ENCODE data around the gene TTLL3. TPM values are rescaled to one million over a fixed set of nuclear protein-coding genes. Genes with fewer than 3 reads are reported as not detected.

TTLL3 gene
- total RNA-seq, 6 donors from 2014 or later: 33.0 to 544 (median 64.4) TPM

GRCh38 chr3:9818666-9819335, 8.7 kb downstream of the TTLL3 start:
- DNase-seq (no peak), ATAC-seq (ENCODE audit: low FRiP score in 2 of 2) (no peak)
- TF ChIP-seq EP300 (IDR thresholded peaks at IDR 0.05) (no peak), POLR2A (IDR thresholded peaks at IDR 0.05) (no peak), POLR2AphosphoS5 (IDR thresholded peaks at IDR 0.05) (no peak), CTCF (IDR thresholded peaks at IDR 0.05) (no peak)
- WGBS, 2 donors: 93 to 96% methylated on average over 6 to 7 of the region's 7 CpGs
- Histone ChIP-seq H3K27ac (no peak overlapping the region), H3K4me3 (no peak overlapping the region), H3K36me3 (peaks cover 0 to 25% (median 11%) of the 10 kb centered on the region in 4 donors), H3K27me3 (no peaks in the 10 kb centered on the region), H3K9me3 (no peaks in the 10 kb centered on the region), H3K4me1 (no peaks in the 10 kb centered on the region)

- Histone ChIP-seq H3K9me3 (no peaks in the 10 kb centered on the region), H3K4me1 (no peaks in the 10 kb centered on the region), H3K36me3 (peaks cover 0 to 19% (median 9%) of the 10 kb centered on the region in 4 donors), H3K27me3 (no peaks in the 10 kb centered on the region), H3K27ac (no peak overlapping the region), H3K4me3 (no peak overlapping the region)
- no peak for ATAC-seq (ENCODE audit: low FRiP score in 2 of 2)
- DNase-seq: no peak
- 87 to 90% methylated on average over 7 to 12 of the region's 12 CpGs for WGBS, 2 donors
- TF ChIP-seq EP300 (IDR thresholded peaks at IDR 0.05) (no peak), POLR2AphosphoS5 (IDR thresholded peaks at IDR 0.05) (no peak), CTCF (IDR thresholded peaks at IDR 0.05) (no peak), POLR2A (IDR thresholded peaks at IDR 0.05) (no peak)
Observed at GRCh38 chr3:9820543-9820942, 10.5 kb downstream of the TTLL3 start.

GRCh38 chr3:9820946-9821345, 10.9 kb downstream of the TTLL3 start:
- H3K4me3 ChIP-seq: no peak overlapping the region
- DNase-seq (no peak), ATAC-seq (ENCODE audit: low FRiP score in 2 of 2) (no peak)
- H3K9me3 ChIP-seq: no peaks in the 10 kb centered on the region
- peaks cover 0 to 15% (median 7%) of the 10 kb centered on the region in 4 donors for H3K36me3 ChIP-seq
- no peaks in the 10 kb centered on the region for H3K27me3 ChIP-seq
- WGBS, 2 donors: 81 to 86% methylated on average over 2 of the region's 2 CpGs
- H3K27ac ChIP-seq: no peak overlapping the region
- no peaks in the 10 kb centered on the region for H3K4me1 ChIP-seq
- TF ChIP-seq POLR2A (IDR thresholded peaks at IDR 0.05): no peak
- no peak for TF ChIP-seq POLR2AphosphoS5 (IDR thresholded peaks at IDR 0.05)
- TF ChIP-seq CTCF (IDR thresholded peaks at IDR 0.05): peak in 1 of 6 experiments; percentile 11
- TF ChIP-seq EP300 (IDR thresholded peaks at IDR 0.05): no peak

- no peaks in the 10 kb centered on the region for H3K4me1 ChIP-seq
- no peak overlapping the region for H3K4me3 ChIP-seq
- TF ChIP-seq POLR2A (IDR thresholded peaks at IDR 0.05) (no peak), POLR2AphosphoS5 (IDR thresholded peaks at IDR 0.05) (no peak), CTCF (IDR thresholded peaks at IDR 0.05) (no peak), EP300 (IDR thresholded peaks at IDR 0.05) (no peak)
- no peak overlapping the region for H3K27ac ChIP-seq
- no peak for ATAC-seq (ENCODE audit: low FRiP score in 2 of 2)
- no peak for DNase-seq
- H3K36me3 ChIP-seq: peaks cover 0 to 27% (median 13%) of the 10 kb centered on the region in 4 donors
- no peaks in the 10 kb centered on the region for H3K9me3 ChIP-seq
- WGBS, 2 donors: 78 to 82% methylated on average over 14 of the region's 14 CpGs
- no peaks in the 10 kb centered on the region for H3K27me3 ChIP-seq
Observed at GRCh38 chr3:9825451-9826040, 15.5 kb downstream of the TTLL3 start.

Data from upper lobe of left lung (tissue), 6 donors.